Activated CD8-positive, alpha-beta T cell treated with anti-CD3 and anti-CD28 coated beads, Interleukin-2, amount 10 ng/mL, durations not matched to agents 7 days and 5 days (primary cell): ENCODE results near the gene CTNNA2. TPM values are rescaled to one million over a fixed set of nuclear protein-coding genes. Genes with fewer than 3 reads are reported as not detected.

Source experiments
- ATAC-seq: fragments of 150-1000 bp; cut with Tn5 transposase; one replicate; pipeline ENCODE4 v1.10.0; 2021; ENCODE audit warnings: moderate library complexity
- CTCF ChIA-PET: fragments of 350-600 bp; sonication (Branson Sonifier 250); formaldehyde crosslinking; loops from one replicate; lab custom pipeline; 2021; ENCODE audit warnings: antibody characterized with exemption; lab: Charles Lee
- POLR2A ChIA-PET: fragments of 350-600 bp; sonication (Branson Sonifier 250); formaldehyde crosslinking; loops from one replicate; lab custom pipeline; 2021; ENCODE audit warnings: antibody characterized with exemption; lab: Charles Lee
- DNase-seq: peaks from one replicate; pipeline ENCODE4 v3.0.0-alpha.2; 2020
- H3K27ac Mint-ChIP-seq: one replicate; pipeline ENCODE4 v1.8.0; 2021; ENCODE audit warnings: mild to moderate bottlenecking, mixed read lengths
- H3K27me3 Mint-ChIP-seq: one replicate; pipeline ENCODE4 v1.8.0; 2021; ENCODE audit warnings: low read depth, mixed read lengths
- H3K36me3 Mint-ChIP-seq: one replicate; pipeline ENCODE4 v1.8.0; 2021; ENCODE audit warnings: low read depth, mixed read lengths
- H3K4me1 Mint-ChIP-seq: one replicate; pipeline ENCODE4 v1.8.0; 2021; ENCODE audit warnings: low read depth, mixed read lengths
- H3K4me3 Mint-ChIP-seq: one replicate; pipeline ENCODE4 v1.8.0; 2021; ENCODE audit warnings: mild to moderate bottlenecking, mixed read lengths
- H3K9me3 Mint-ChIP-seq: one replicate; pipeline ENCODE4 v1.8.0; 2022; ENCODE audit warnings: mixed read lengths; ENCODE audit not compliant: insufficient read depth
- total RNA-seq, 2 experiments: library from RNA; stranded (reverse); gene quantifications; one replicate each; pipeline ENCODE4 v1.2.3, GENCODE V29; 2021

The CTNNA2 gene
- total RNA-seq, 2 experiments from 2014 or later: not detected

DNA sequence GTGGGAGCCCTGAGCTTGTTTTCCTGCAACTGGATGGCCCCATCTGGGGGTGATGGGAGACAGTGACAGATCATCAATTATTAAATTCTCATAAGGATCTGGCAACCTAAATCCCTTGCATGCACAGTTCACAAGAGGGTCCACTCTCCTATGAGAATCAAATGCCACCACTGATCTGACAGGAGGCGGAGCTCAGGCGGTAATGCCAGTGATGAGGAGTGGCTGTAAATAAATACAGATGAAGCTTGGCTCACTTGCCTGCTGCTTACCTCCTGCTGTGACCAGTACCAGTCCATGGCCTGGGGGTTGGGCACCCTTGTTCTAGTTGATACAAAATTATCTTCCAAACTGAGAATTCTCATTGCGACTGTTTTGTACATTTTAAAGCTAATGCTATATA lies 258.6 kb downstream of the CTNNA2 start:
- ChIA-PET POLR2A (no interaction called here), CTCF (no interaction called here)
- H3K27ac Mint-ChIP-seq: no peak overlapping the region
- no peaks in the 10 kb centered on the region for H3K36me3 Mint-ChIP-seq
- no peaks in the 10 kb centered on the region for H3K27me3 Mint-ChIP-seq
- H3K9me3 Mint-ChIP-seq: peaks cover 5% of the 10 kb centered on the region
- ATAC-seq (no peak), DNase-seq (no peak)
- H3K4me3 Mint-ChIP-seq: no peak overlapping the region
- no peaks in the 10 kb centered on the region for H3K4me1 Mint-ChIP-seq

- Mint-ChIP-seq H3K4me3 (no peak overlapping the region), H3K36me3 (no peaks in the 10 kb centered on the region), H3K27me3 (no peaks in the 10 kb centered on the region), H3K4me1 (no peaks in the 10 kb centered on the region), H3K27ac (no peak overlapping the region), H3K9me3 (peaks cover 5% of the 10 kb centered on the region)
- ChIA-PET POLR2A (no interaction called here), CTCF (no interaction called here)
- DNase-seq: no peak
- ATAC-seq: no peak
Observed at GRCh38 chr2:79774016-79774415, 261.2 kb downstream of the CTNNA2 start.

- no peak for ATAC-seq
- ChIA-PET POLR2A (no interaction called here), CTCF (no interaction called here)
- no peaks in the 10 kb centered on the region for H3K4me1 Mint-ChIP-seq
- H3K27ac Mint-ChIP-seq: no peak overlapping the region
- H3K36me3 Mint-ChIP-seq: no peaks in the 10 kb centered on the region
- no peaks in the 10 kb centered on the region for H3K27me3 Mint-ChIP-seq
- no peak overlapping the region for H3K4me3 Mint-ChIP-seq
- DNase-seq: no peak
- H3K9me3 Mint-ChIP-seq: peaks cover 5% of the 10 kb centered on the region
Observed at GRCh38 chr2:79776461-79776860, 263.6 kb downstream of the CTNNA2 start.

GRCh38 chr2:79780781-79781180 lies 267.9 kb downstream of the CTNNA2 start:
- H3K27me3 Mint-ChIP-seq: no peaks in the 10 kb centered on the region
- no peaks in the 10 kb centered on the region for H3K4me1 Mint-ChIP-seq
- ChIA-PET CTCF (no interaction called here), POLR2A (no interaction called here)
- no peak overlapping the region for H3K4me3 Mint-ChIP-seq
- DNase-seq: no peak
- H3K9me3 Mint-ChIP-seq: no peaks in the 10 kb centered on the region
- no peaks in the 10 kb centered on the region for H3K36me3 Mint-ChIP-seq
- no peak overlapping the region for H3K27ac Mint-ChIP-seq
- ATAC-seq: no peak

DNA sequence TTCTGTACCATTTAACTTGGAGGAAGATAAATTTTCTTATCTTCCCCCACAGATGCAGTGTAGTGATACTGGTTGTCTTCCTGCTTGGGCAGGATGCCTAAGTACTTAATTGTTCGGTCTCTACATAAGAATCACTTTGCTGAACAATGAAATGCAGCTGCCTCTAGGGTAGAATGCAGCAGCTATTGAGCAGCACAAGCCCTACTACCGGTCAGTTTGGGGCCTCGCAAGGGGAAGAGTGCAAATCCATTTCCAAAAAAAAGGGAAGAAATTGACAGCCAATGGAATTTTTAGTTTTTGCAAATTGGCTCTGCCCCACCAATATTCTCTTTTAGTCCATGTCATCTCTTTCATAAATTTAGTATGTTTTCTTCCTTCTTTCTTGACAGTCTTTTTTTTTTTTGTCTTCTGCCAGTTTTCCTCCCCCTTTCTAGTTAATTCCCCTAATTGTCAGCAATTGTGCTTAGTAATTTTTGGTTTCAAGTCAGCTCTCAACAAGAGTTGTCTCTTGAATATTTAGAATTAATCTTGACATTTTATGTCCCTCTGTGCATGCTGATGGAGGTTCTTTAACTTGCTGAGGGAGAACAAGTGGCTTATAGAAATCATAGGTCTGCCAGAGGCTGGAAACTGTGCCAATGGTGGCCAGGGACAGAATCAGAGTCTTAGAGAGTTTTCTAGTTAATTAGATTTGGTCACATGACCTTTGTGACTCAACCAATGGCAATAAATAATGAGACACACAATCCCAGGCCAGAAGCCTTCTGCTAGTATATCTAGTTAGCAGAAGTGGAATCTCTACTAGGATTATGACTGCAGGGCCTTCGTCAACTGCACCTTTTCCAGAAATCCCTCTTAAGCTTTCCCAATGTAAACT lies 270.0 kb downstream of the CTNNA2 start:
- no peak overlapping the region for H3K27ac Mint-ChIP-seq
- no peaks in the 10 kb centered on the region for H3K4me1 Mint-ChIP-seq
- H3K9me3 Mint-ChIP-seq: no peaks in the 10 kb centered on the region
- ChIA-PET POLR2A (no interaction called here), CTCF (no interaction called here)
- no peak for ATAC-seq
- no peaks in the 10 kb centered on the region for H3K27me3 Mint-ChIP-seq
- H3K36me3 Mint-ChIP-seq: no peaks in the 10 kb centered on the region
- no peak for DNase-seq
- no peak overlapping the region for H3K4me3 Mint-ChIP-seq

- ATAC-seq (no peak), DNase-seq (no peak)
- CTCF ChIA-PET: no interaction called here
- POLR2A ChIA-PET: no interaction called here
- H3K27ac Mint-ChIP-seq: no peak overlapping the region
- H3K4me3 Mint-ChIP-seq: no peak overlapping the region
- no peaks in the 10 kb centered on the region for H3K9me3 Mint-ChIP-seq
- no peaks in the 10 kb centered on the region for H3K27me3 Mint-ChIP-seq
- H3K36me3 Mint-ChIP-seq: no peaks in the 10 kb centered on the region
- no peaks in the 10 kb centered on the region for H3K4me1 Mint-ChIP-seq
Observed at GRCh38 chr2:79788952-79789651, 276.3 kb downstream of the CTNNA2 start.

GRCh38 chr2:79789811-79790210 lies 277.0 kb downstream of the CTNNA2 start:
- no peak overlapping the region for H3K27ac Mint-ChIP-seq
- POLR2A ChIA-PET: no interaction called here
- no peaks in the 10 kb centered on the region for H3K4me1 Mint-ChIP-seq
- no peaks in the 10 kb centered on the region for H3K27me3 Mint-ChIP-seq
- CTCF ChIA-PET: no interaction called here
- no peaks in the 10 kb centered on the region for H3K9me3 Mint-ChIP-seq
- ATAC-seq (no peak), DNase-seq (no peak)
- H3K4me3 Mint-ChIP-seq: no peak overlapping the region
- H3K36me3 Mint-ChIP-seq: no peaks in the 10 kb centered on the region

DNA sequence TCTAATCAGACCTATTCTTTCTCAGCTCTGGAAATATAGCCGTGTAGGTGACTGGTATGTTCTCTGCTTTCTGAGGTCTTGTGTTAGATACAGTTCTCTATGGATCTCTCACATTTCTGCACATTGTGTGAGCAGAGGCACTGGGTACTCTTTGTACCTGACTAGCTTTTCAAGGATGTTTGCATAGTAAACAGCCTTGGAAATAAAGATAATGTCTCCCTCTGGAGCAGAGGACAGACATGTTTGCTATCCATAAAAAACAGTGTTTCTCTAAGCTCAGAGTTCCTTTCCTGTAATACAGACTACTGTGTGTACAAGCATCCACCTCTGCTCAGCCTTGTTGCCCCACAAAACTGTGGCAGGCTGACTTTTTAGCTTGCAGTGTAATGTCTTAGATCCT lies 279.2 kb downstream of the CTNNA2 start:
- Mint-ChIP-seq H3K27ac (no peak overlapping the region), H3K9me3 (no peaks in the 10 kb centered on the region), H3K27me3 (no peaks in the 10 kb centered on the region), H3K36me3 (no peaks in the 10 kb centered on the region), H3K4me3 (no peak overlapping the region), H3K4me1 (no peaks in the 10 kb centered on the region)
- no peak for DNase-seq
- no peak for ATAC-seq
- POLR2A ChIA-PET: no interaction called here
- CTCF ChIA-PET: no interaction called here

GRCh38 chr2:79793006-79793405 lies 280.2 kb downstream of the CTNNA2 start:
- DNase-seq (no peak), ATAC-seq (no peak)
- H3K4me3 Mint-ChIP-seq: no peak overlapping the region
- no peaks in the 10 kb centered on the region for H3K9me3 Mint-ChIP-seq
- no peaks in the 10 kb centered on the region for H3K27me3 Mint-ChIP-seq
- H3K36me3 Mint-ChIP-seq: no peaks in the 10 kb centered on the region
- POLR2A ChIA-PET: no interaction called here
- H3K4me1 Mint-ChIP-seq: no peaks in the 10 kb centered on the region
- CTCF ChIA-PET: no interaction called here
- H3K27ac Mint-ChIP-seq: no peak overlapping the region

GRCh38 chr2:79796641-79797040 lies 283.8 kb downstream of the CTNNA2 start:
- Mint-ChIP-seq H3K27me3 (no peaks in the 10 kb centered on the region), H3K4me3 (no peak overlapping the region), H3K4me1 (no peaks in the 10 kb centered on the region), H3K27ac (no peak overlapping the region), H3K36me3 (no peaks in the 10 kb centered on the region), H3K9me3 (no peaks in the 10 kb centered on the region)
- ATAC-seq (no peak), DNase-seq (no peak)
- ChIA-PET CTCF (no interaction called here), POLR2A (no interaction called here)

GRCh38 chr2:79798776-79799175 lies 285.9 kb downstream of the CTNNA2 start:
- Mint-ChIP-seq H3K4me3 (no peak overlapping the region), H3K36me3 (no peaks in the 10 kb centered on the region), H3K27me3 (no peaks in the 10 kb centered on the region), H3K4me1 (no peaks in the 10 kb centered on the region), H3K27ac (no peak overlapping the region), H3K9me3 (no peaks in the 10 kb centered on the region)
- POLR2A ChIA-PET: no interaction called here
- CTCF ChIA-PET: no interaction called here
- DNase-seq (no peak), ATAC-seq (no peak)

DNA sequence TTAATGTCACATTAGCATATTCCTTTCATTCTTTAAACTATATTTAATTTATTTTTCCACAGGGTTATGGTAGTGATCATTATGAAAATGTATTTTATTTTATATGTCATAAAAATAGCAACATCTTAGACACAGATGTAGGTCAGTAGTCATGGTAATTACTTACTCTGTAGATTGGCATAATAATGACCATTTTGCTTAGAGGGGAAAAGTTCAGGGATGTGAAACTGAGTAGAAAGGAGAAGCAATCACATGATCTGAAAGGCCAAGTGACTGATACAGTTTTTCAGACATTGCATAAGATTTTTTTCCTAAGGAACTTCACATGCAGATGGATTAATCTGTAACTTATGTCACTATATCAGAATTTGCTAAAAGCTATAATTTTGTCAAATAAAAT lies 286.9 kb downstream of the CTNNA2 start:
- H3K27me3 Mint-ChIP-seq: no peaks in the 10 kb centered on the region
- ATAC-seq: no peak

More for the DNA sequence above, 286.9 kb downstream of the CTNNA2 start:
- ChIA-PET POLR2A (no interaction called here), CTCF (no interaction called here)
- H3K4me3 Mint-ChIP-seq: no peak overlapping the region
- no peak overlapping the region for H3K27ac Mint-ChIP-seq
- H3K9me3 Mint-ChIP-seq: no peaks in the 10 kb centered on the region
- DNase-seq: no peak
- no peaks in the 10 kb centered on the region for H3K4me1 Mint-ChIP-seq
- H3K36me3 Mint-ChIP-seq: no peaks in the 10 kb centered on the region
